GM18868 (cell line): ENCODE results near the gene RABL2B.

ENCODE experiments used
- ATAC-seq: cut with Tn5 transposase; IDR thresholded peaks from one replicate; pipeline ENCODE4 v1.9.1; 2021; ENCODE audit warnings: mild to moderate bottlenecking, moderate library complexity; ENCODE audit not compliant: unreplicated experiment

RABL2B gene

DNA sequence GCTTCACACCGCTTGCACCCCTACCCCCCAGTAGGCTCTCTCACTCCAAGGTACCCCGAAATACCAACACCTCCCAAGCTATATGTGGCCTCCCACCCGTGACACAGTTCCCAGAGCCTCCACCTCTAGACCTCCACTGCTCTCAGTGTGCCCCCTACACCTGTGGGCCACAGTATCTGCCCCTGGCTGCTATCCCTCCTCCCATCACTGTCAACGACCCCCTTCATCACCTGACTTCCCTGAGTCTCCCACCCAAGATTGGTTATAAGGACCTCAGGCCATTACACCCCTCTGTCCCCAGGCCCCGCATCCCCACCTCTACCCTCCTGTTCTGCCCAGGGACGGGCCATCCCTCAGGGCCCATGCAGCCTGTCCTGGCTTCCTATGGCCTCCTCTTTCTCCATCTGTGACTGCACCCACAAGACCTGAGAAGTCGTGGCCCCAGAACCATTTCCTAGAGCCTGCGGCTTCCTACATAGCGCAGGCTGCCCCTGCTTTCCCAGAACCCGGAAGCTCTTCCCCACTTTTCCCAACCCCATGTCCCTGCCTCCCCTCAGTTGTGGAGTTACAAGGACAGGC lies 44.7 kb downstream of the RABL2B start:
- ATAC-seq: no peak

DNA sequence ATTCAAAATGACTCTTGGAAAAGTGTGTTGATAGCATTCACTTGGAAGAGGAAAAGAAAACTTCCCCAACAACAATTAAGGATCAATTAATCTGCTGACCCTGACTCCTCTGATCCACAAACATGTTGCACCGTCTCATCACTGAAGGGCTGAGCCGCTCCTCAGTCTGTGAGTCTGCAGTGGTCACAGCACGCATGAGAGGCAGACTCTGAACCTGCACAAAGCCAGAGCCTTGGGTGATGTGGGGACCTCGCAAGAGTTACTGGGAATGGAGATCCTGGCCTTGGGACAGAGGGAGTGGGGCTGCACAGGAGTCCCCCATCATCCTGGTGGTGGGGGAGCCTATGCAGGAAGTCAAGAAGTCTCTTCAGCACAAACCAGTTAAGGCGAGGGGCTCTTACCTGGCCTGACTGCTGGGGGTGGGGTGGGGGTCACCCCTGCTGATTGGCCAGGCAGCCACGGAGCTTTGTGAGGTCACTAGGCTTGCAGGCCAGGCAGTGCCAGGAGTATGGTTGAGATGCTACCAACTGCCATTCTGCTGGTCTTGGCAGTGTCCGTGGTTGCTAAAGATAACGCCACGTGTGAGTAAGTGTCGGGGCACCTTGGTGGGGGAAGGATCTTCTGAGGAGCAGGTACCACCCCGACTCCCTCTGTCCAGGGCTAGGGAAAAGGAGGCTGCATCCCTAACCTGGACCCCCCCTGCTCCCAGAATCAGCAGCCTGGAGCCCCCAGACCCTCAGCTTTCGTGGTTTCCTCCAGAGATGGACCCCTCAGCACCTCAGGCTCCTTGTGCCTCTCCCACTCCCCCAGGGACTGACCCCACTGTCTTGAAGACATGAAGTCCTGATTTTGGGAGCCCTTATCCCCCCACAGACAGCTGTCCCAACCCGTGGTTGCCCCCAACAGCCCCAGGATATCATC lies 45.4 kb downstream of the RABL2B start, which contains the start of gene ACR:
Gene ACR (plus strand): TSS at position 477 of the 921 bp plus-strand sequence. CDS start 32 bp downstream, at position 509.
- ATAC-seq: no peak

DNA sequence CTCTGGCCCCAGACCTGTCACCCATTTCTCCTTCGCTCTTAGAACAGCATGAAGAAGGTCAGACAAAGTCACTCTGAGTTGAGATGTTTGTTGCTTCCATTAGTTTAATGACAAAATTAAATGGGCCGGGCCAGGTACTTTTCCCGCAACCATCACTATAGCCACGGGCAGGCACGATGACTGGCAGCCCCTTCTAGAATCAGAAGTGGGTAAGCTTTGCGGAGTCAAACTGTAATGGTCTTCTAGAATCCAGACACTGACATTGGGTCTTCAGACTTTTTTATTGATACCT lies 47.8 kb downstream of the RABL2B start:
- no peak for ATAC-seq

DNA sequence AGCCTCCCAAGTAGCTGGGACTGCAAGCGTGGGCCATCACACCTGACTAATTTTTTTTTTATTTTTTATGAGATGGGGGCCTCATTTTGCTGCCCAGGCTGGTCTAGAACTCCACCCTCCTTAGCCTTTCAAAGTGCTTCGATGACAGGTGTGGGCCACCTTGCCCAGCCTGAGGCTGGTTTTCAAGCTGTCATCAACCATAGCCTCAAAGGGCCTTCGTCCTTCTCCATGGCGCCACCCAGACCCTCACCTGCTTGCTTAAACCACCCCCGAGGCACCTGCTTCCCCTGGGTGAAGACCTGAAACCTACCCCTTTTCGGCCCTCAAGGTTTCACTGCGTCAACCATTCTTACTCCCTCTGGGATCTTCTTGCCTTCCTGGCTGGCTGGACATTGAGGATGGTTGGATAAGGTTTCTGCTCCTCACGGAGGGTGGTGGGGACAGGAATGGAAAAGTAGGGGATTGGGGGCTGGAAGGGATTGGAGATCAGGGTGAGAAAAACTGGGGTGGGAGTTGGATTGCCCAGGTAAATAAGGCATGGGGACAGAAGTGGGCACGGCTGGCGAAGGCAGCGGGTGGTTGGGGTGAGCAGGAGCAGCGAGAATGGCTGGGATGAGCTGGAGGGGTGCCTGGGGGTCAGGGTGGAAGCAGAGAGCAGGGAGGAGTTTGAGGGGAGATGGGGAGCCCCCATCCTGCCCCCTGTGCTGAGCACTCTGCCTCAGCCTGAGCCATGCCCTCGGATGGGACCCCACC lies 48.3 kb downstream of the RABL2B start:
- ATAC-seq: no peak

DNA sequence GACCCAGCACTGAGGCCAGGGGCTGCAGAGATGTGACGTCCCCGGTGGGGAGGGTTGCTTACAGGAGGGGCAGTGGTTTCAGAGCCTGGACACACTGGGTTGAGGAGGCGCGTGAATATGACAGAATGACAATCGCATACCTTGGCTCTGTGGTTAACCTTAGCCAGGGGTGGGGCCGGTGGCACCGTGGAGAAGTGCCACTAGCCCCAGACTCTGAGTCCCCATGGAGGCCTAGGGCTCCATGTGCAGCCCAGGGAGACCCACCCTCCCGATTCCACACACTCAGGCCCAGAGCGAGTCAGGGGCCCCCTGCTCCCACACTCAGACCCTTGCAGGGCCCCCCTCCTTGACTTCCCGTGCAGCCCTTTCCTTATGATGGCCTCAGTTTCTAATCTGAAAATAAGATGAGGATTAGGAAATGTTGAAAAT lies 49.1 kb downstream of the RABL2B start:
- no peak for ATAC-seq

- ATAC-seq: no peak
Observed at GRCh38 chr22:50733521-50734342, 49.7 kb downstream of the RABL2B start.

DNA sequence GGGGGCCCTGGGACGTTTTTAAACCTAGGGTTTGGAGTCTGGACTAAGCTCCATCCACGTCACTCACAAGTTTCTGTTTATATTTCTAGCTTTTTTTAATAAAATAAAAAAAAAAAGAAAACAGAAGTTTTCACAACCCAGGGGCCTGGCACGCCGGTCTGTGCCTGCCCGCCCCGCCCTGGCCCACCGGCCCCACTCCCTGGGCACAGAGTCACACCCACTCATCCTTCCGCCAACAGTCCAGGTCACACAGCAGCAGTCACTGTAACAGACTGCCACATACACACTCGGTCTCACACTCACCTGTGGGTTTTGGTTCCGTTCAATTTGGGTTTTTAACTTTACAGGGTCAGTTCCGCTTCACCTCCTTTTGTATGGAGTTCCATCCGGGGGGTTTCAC lies 50.8 kb downstream of the RABL2B start:
- no peak for ATAC-seq

GRCh38 chr22:50731811-50732624 lies 51.4 kb downstream of the RABL2B start:
- no peak for ATAC-seq

DNA sequence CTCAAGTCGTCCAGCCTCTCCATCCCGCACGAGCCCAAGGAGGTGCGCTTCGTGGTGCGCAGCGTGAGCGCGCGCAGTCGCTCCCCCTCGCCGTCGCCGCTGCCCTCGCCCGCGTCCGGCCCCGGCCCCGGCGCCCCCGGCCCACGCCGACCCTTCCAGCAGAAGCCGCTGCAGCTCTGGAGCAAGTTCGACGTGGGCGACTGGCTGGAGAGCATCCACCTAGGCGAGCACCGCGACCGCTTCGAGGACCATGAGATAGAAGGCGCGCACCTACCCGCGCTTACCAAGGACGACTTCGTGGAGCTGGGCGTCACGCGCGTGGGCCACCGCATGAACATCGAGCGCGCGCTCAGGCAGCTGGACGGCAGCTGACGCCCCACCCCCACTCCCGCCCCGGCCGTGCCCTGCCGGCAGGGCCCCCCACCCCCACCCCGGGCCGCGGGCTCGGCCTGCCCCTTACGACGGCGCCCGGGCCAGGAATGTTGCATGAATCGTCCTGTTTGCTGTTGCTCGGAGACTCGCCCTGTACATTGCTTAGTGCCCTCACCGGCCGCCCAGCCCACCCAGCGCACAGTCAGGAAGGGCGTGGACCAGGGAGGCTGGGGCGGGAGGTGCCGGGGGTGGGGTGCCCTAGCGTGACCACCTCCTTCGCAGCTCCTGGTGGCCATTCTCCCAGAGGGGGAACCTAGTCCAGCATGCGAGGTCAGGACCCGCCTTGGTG lies 52.3 kb downstream of the RABL2B start:
- no peak for ATAC-seq

DNA sequence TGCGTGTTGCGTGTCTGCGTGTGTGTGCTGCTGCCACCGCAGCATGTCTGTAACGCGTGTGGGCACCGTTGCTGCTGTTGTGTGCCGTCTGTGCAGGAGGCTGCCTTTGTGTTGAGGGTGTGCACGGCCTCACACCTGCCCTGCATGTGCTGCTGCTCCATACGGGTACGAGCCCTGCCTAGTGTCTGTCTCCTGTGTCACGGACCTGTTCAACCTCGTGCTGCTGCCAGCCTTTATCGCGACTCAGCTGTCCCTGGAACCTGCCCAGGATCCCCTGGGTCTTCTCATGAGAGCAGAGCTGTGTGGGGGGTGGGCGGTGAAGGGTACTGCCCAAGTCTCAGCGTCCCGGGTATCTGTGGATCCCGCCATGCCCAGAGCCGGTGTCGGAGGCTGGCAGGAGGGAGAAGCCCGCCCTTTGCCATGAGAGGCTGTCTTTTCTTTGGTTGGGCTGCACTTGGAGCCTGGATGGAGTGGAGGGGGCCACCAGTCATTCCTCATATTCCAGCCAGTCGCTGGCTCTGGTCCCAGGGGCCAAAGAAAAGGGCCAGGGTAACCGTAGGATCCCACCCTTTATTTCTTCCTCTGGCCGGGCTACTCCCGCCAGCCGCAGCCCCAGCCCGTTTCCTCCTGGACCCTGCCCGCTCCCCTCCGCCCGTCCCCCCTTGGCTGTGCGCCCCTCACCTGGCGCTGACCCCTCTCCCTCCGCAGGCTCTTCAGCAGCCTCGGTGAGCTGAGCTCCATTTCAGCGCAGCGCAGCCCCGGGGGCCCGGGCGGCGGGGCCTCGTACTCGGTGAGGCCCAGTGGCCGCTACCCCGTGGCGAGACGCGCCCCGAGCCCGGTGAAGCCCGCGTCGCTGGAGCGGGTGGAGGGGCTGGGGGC lies 53.2 kb downstream of the RABL2B start:
- ATAC-seq: no peak

GRCh38 chr22:50729391-50730012 lies 53.9 kb downstream of the RABL2B start:
- ATAC-seq: no peak

DNA sequence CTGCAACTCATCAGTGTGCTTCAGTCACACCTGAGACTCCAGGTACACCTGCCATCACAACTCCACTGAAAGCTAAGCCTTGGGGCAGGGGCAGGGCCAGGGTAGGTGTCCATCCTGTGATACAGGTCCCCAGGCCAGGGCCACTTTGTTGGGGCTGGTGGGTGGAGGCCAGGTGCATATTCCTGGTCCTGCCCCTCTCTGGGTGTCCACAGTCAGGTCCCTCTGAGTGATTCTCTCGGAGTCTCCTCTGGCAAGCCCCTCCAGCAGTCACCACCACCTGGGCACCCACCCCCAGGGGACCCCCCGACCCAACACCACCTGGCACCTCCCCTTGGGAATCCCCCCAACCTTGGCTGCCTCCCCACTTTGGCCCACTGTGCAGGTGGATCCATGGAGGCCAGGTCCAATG lies 54.9 kb downstream of the RABL2B start:
- no peak for ATAC-seq

GRCh38 chr22:50727678-50728522 lies 55.5 kb downstream of the RABL2B start:
- no peak for ATAC-seq

- no peak for ATAC-seq
Observed at GRCh38 chr22:50726643-50727340, 56.6 kb downstream of the RABL2B start.

DNA sequence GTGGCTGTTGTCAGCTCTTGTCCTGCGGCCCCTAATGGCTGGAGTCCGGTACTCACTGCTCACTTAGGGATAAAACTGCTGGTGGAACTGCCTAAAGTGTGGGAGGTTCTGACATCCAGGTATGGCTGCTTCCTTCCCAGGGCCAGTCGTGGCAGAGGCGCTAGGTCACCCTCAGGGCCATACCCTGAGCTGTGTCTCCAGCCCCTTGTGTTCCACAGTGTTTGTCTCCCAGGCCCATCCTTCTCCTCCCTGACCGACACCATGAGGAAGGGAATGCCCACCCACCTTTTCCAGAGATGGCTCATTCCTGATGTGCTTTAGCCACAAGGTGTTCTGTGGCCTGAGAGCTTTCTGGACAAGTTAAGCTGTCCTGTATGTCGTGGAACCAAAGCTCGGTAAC lies 57.8 kb downstream of the RABL2B start:
- ATAC-seq: no peak

- no peak for ATAC-seq
Observed at GRCh38 chr22:50724616-50725015, 58.8 kb downstream of the RABL2B start.
